Suprapubic skin (tissue), 3 donors: ENCODE results near the gene UPP1.

Experiments used
- CTCF ChIP-seq, 2 donors: fragments of 200-600 bp in 1 of 2; fragments of 450-650 bp in 1 of 2; sonication (generic) in 1 of 2; IDR thresholded peaks; one replicate each; pipeline ENCODE4 v1.5.1; 2016 to 2019; ENCODE audit warnings: antibody characterized with exemption in 2 of 2, mild to moderate bottlenecking in 1 of 2, moderate library complexity in 1 of 2
- POLR2A ChIP-seq, 2 donors: fragments of 450-650 bp; IDR thresholded peaks; one replicate each; pipeline ENCODE4 v1.6.1; 2017; ENCODE audit warnings: antibody characterized with exemption in 2 of 2, mild to moderate bottlenecking in 2 of 2, moderate library complexity in 2 of 2

DNA sequence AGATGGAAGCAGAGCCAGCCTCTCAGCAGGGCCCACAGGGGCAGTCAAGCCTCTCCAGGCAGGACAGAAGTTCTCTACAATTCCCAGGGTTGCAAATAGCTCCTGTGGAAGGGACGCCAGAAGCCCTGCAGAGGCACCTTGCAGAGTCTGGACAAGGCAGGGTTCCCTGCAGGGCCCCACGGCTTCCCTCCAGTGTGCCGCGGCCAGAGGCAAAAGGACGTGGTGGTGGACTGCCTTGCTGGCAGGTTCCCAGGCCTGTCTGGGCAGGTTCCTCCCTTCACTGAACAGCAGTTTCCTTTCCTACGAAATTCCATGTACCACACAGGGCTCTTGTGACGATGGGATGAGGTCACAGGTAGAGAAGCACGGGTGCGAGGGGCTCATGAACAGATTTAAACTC, 25.1 kb downstream of the UPP1 start:
- TF ChIP-seq CTCF (IDR thresholded peaks at IDR 0.05) (no peak), POLR2A (IDR thresholded peaks at IDR 0.05) (no peak)
